HG03439 (cell line): ENCODE results near the gene MIR17HG.
"Not testable (repeated sequence)": the region's sequence is repeated elsewhere in the genome, so short reads cannot be mapped to it uniquely, and the experiment has no call there.

Experiments used
- ATAC-seq: cut with Tn5 transposase; IDR thresholded peaks from one replicate; pipeline ENCODE4 v1.9.1; 2021; ENCODE audit warnings: mild to moderate bottlenecking, moderate library complexity; ENCODE audit not compliant: unreplicated experiment

Gene MIR17HG

DNA sequence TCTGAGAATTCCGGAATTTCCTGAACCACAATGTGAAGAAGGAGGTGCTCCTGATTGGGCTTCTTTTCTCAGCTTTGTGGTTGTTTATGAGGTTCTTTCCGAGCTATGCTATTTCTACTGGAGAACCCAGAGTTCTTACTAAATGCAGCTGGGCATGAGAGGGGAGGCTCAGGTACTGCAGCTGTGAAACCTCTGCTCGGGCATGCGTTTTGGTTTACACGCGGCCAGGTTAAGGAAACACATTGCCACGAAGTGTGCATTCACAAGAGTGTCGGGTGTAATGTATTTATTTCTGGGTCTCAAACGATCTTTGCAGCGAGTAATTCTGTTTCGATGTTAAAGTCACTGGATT lies 661 bp upstream of the MIR17HG start:
- peak; percentile 17 for ATAC-seq

DNA sequence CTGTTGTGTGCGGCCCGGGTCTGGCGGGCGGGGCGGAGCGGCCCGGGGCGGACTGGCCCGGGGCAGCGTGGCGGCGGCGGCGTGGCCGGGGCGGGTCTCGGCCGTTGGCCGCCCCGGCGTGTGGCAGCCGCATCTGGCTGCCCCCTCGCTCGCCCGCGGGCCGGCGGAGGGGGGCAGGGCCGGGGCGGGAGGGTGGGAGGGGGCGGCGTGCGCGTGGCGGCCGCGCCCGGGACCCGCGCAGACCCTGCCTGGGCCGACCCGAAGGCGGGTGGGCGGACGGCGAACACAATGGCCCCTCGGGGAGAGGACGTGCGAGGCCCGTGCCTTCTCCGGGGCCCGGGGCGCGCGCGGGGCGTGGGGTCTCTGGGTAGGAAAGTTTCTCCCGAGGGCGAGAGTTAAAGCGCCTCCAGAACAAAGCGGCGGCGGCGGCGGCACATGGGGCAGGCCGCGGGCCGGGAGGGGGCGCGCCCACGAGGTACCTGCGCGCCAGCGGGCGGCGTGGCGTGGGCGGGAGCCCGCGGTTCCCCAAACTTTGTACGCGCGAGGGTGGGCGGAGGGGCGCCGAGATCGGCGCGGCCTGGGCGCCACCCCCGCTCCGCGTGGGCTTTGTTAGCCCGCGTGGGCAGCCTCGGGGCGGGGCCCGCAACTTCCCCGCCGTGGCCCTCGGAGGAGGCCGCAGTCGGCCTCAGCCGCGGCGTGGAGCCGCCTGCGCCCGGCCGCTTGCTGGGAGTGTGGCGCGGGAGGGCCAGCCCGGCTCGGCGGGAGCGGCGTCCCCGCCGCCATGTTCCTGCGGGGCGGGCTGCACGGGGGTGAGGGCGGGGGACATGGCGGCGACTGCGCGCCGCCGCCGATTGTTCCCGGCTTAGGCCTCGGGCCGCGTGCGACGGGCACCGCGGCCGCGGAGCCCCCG lies 764 bp downstream of the MIR17HG start:
- peak; percentile 31 for ATAC-seq

DNA sequence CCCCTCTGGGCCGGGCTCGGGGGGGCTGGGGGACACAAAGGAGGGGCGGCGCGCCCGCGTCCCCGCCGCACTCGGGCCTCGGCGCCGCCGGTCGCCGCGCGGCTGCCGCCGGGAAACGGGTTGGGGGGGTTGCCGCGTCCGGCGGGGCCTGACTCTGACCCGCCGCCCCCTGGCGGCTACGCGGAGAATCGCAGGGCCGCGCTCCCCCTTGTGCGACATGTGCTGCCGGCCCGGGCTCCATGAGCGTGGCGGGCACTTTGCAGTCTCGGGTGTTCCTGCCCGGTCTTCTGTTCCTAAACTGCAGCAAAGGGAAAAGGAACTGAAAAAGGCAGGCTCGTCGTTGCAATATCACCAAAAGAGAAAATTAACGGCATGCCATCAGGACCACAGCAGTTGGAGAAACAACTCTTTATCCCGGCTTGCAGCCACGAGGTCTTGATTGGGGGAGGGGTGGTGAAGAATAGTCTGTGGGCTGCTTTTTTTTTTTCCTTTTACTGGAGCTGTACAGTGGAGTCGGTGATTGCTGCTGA lies 1.5 kb downstream of the MIR17HG start:
- ATAC-seq = peak; percentile 50

- no peak for ATAC-seq
Observed at GRCh38 chr13:91349992-91350911, 2.8 kb downstream of the MIR17HG start.

DNA sequence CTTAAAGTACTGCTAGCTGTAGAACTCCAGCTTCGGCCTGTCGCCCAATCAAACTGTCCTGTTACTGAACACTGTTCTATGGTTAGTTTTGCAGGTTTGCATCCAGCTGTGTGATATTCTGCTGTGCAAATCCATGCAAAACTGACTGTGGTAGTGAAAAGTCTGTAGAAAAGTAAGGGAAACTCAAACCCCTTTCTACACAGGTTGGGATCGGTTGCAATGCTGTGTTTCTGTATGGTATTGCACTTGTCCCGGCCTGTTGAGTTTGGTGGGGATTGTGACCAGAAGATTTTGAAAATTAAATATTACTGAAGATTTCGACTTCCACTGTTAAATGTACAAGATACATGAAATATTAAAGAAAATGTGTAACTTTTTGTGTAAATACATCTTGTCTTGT lies 3.6 kb downstream of the MIR17HG start:
- no peak for ATAC-seq

GRCh38 chr13:91351980-91352379 lies 4.5 kb downstream of the MIR17HG start:
- ATAC-seq = no peak

DNA sequence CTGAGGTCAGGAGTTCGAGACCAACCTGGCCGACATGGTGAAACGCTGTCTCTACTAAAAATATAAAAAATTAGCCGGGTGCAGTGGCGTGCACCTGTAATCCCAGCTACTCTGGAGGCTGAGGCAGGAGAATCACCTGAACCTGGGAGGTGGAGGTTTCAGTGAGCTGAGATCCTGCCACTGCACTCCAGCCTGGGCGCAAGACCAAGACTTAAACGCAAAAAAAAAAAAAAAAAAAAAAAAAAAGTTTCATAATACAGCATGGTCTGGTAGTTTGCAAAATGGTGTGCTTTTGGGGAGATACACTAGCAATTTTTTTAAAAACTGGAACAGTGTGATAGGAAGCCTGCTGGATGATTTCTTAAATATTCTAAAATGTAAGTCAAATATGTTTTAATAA lies 5.4 kb downstream of the MIR17HG start:
- not testable (repeated sequence) for ATAC-seq

DNA sequence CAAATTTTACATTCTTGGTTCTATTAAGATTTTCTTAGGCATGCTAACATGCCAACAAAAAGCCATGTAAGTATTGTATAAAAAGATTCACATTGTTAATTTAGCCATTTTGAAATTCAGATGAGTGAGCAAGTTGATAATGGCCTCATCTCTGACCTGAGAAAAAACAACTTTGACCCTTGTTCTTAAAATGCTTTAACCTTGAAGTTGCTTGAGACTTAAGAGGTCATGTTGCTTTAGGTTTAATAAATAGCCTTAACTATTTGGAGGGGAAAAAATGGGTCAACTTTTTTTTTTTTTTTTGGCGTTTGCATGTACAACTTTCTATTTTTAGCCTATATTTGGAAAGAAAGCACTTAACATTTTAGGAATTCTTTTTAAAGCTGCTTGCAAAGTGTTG lies 6.0 kb downstream of the MIR17HG start:
- ATAC-seq = no peak

GRCh38 chr13:91355099-91355825 lies 7.8 kb downstream of the MIR17HG start:
- ATAC-seq = no peak

DNA sequence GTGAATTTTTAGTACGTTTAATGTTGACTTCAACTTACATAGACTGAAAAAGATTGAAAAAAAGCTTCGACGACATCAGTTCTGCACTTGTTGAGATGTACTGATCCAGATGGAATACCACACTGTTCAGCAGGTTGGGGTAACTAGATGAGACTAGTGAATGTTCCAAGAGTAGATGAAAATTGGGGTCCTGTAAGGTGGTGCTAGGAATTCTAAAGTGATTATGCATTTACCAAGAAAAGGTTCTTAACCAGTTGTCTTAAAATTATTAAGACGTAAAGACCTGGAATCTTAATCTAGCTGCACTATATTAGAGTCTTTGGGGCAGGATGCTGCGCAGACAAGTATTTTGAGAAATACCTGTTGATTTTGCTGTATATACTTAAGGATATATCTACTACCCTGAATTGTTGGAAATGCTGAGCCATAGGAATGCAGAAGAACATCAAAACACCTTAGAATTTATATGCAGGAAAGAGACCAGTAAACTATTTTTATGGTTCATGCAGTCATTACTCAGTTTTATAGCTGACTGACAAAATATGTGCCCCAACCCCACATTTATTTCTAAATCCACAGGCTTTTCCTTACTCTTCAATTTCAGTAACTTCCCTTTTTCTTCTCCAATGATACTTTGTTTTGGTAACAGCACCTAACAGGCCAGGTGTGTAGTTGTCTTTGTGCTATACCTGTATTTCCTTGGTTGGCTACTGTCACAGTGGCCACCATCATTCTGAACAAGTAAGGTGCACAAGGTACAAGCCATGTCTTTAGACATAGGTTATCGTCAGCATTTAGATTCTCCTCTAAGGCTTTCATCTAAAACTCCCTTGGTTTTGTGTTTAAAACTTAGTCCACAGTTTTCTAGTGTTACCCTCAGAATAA lies 8.6 kb downstream of the MIR17HG start:
- ATAC-seq = no peak

- ATAC-seq = no peak
Observed at GRCh38 chr13:91356919-91357612, 9.6 kb downstream of the MIR17HG start.

DNA sequence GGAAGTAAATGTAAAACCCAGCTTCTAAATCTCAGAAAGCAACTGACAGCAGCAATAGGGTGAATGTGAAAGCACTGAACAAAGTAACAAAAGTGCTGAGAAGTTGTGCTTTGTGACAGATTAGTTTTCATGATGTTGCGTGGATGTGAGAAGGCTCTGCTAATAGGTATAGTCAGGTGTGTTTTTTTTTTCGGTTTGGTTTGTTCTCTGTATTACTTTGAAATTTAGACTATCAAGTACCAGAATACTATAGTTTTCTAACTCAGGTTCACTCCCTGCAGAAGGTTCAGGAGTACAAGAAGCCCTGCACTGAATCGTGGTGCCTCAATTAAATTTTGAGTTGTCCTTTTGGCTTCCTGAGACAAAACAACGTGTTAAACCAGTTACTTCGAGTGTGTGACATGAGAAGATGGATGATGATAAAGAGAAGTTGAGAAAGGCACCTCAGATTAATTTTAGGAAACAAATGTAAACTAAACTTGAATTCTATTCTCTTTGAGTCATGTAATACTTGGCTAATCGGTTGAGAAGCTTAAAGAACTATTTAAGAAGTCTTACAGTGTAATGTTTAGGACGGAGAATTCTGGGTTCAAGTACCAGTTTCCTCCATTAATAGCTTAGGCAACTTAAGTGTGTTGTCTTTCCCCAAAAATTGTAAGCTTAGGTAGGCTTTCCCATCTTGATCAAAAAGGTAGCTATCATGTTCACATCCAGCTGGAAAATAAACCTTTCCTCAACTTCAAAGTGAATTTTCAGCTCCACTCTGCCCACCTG lies 10.3 kb downstream of the MIR17HG start:
- no peak for ATAC-seq

DNA sequence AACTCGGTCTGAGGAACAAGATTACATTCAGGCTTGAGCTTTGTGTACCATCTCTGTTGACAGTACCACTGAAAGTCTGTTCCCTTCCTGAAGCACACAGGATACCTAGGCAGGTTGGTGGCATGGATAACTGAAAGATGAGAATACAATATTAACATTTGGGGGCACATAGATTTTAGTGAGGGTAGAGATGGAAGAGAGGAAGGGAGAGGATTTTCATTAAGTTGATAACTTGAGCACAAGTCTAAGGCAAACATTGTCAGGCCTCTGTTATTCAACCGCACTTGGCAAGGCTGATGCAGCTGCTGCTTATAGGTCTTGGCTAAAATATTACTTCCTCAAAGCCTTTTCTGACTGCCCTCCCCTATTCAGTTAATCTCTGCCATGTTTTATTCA lies 10.9 kb downstream of the MIR17HG start:
- ATAC-seq = no peak

GRCh38 chr13:91359111-91359510 lies 11.6 kb downstream of the MIR17HG start:
- ATAC-seq = no peak

GRCh38 chr13:91359631-91360030 lies 12.1 kb downstream of the MIR17HG start:
- ATAC-seq = no peak

- ATAC-seq = no peak
Observed at GRCh38 chr13:91360246-91360751, 12.8 kb downstream of the MIR17HG start.

DNA sequence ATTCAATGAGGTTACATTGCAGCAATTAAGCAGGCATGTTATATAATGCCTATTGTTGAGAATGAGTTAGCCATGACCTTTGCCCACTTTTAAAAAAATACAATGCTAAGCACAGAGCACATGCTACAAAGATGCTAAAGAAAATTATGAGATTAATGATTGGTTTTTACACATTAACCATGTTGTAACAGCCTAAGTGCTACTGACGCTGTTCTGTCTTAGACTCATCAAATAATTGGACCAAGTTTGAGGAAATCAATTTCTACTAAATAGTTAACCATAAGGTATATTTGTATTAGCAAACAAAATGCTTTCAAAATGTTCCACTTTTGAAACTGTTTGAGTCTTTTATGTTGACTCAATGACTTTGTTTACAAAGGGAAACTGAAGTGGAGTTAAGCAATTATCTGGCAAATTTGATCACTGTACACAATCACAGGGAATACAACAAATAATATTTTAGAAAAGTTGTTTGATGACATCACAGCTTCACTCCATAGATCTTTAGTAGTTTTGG lies 14.3 kb downstream of the MIR17HG start:
- no peak for ATAC-seq

- no peak for ATAC-seq
Observed at GRCh38 chr13:91362908-91363307, 15.4 kb downstream of the MIR17HG start.
